Stimulated activated CD4-positive, alpha-beta T cell treated with anti-CD3 and anti-CD28 coated beads, TNF-alpha, amount 100 ng/mL, for 24 hours (primary cell): Measurements from ENCODE around the gene HTR3D.
"Not testable (repeated sequence)": the region's sequence is repeated elsewhere in the genome, so short reads cannot be mapped to it uniquely, and the experiment has no call there.

Experiments used
- DNase-seq, 3 experiments: peaks; one replicate each; pipeline ENCODE4 v3.0.0-alpha.2; 2020; ENCODE audit warnings: low read depth in 3 of 3

The HTR3D gene, protein sequence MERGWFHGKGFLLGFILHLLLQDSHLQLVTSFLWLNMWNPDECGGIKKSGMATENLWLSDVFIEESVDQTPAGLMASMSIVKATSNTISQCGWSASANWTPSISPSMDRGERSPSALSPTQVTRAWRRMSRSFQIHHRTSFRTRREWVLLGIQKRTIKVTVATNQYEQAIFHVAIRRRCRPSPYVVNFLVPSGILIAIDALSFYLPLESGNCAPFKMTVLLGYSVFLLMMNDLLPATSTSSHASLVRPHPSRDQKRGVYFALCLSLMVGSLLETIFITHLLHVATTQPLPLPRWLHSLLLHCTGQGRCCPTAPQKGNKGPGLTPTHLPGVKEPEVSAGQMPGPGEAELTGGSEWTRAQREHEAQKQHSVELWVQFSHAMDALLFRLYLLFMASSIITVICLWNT

DNA sequence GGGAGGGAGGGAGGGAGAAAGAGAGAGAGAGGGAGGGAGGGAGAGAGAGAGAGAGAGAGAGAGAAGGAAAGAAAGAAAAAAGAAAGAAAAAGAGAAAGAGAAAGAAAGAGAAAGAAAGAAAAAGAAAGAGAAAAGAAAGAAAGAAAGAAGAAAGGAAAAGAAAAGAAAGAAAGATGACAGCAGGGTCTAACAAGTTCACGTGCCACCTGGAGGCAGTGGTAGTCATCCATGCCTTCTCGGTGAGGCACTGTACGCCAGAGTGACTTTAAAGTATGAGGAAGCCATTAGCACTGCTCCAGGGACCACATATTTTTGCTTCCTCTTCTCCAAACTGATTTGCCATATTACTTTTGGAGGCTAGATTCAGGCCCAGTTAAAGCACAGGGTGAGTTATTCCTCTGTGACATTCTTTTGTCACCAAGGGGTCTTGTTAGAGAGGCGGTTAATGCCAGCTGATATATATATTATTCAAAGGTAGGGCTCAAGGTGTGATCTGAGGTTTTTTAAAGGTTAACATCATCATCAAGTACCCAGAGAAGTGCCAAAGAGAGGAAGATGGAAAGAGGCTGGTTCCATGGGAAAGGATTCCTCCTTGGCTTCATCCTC, at the start of gene HTR3D:
HTR3D (plus strand) TSS at position 556 of the 606 bp plus-strand sequence; CDS start at position 556, 0 bp downstream.
- no peak for DNase-seq

GRCh38 chr3:183981990-183982644, 49.4 kb upstream of the HTR3D start:
- no peak for DNase-seq

- no peak for DNase-seq
Observed at GRCh38 chr3:183984127-183984740, 47.3 kb upstream of the HTR3D start.

DNA sequence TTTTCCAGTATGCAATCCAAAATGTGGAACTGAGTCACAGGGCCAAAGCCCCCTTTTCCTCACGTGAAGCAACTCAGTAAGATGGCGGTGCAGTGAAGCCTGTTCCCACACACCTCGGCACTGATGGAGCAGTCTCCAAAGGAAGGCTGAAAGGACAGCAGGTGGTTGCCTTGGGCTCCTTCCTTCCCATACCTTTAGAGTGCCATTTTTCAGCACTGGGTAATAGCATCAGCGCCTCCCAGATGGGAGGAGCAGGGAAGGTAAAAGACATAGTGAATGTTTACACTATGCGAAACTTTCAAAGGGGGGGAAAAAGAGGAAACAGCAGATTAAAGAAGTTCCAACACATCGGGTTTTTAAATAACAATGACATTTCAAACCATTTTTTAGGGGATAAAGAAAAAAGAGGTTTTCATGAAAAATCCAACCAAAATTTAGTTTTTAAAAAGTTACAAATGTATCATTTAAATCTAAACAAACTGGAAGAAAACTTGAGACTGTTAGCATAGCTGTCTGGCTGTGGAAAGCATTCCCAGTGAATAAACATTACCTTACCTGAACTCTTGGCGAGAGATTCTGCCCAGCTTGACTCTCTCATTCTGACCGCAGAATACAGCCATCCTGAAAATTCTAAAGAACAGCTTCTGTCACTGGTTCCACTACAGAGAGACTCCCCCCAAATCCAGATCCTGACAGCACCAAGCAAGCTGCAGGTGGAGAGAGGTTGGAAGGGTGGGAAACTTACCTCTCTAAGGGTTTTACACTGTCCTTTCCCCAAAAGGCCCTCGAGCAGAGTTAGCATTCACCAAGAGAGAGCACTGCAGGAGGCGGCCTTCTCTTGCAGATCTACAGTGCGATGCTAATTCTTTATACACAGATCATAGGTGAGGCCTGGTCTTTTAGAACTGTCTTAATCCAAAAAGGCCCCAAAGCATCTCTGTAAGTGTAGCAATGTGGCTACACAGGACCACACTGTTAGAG, 46.5 kb upstream of the HTR3D start:
- no peak for DNase-seq

- no peak for DNase-seq
Observed at GRCh38 chr3:183987000-183987600, 44.4 kb upstream of the HTR3D start.

- no peak for DNase-seq
Observed at GRCh38 chr3:183988216-183988790, 43.2 kb upstream of the HTR3D start.

GRCh38 chr3:183991403-183991802, 40.1 kb upstream of the HTR3D start:
- DNase-seq: no peak

DNA sequence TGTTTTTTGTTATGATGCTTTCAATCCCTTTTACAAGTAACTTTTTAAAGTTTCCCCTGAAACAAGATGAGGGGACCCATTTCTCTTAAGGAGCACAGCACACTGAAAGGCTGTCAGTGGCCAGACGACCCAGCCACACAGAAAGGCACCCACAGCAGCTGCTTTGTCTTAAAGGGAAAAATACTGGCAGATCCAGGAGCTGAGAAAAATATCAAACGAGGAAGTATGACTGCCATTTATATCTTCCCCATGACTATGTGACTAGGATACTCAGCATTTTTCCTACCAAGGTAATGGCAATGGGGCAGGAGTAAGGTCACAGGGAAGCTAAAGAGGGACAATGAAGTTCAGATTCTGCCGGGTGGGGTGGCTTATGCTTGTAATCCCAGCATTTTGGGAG, 29.8 kb upstream of the HTR3D start:
- DNase-seq: no peak

GRCh38 chr3:184002469-184002868, 29.1 kb upstream of the HTR3D start:
- DNase-seq: no peak

- DNase-seq: no peak
Observed at GRCh38 chr3:184003187-184003967, 28.2 kb upstream of the HTR3D start.

- no peak for DNase-seq
Observed at GRCh38 chr3:184004476-184004875, 27.1 kb upstream of the HTR3D start.

DNA sequence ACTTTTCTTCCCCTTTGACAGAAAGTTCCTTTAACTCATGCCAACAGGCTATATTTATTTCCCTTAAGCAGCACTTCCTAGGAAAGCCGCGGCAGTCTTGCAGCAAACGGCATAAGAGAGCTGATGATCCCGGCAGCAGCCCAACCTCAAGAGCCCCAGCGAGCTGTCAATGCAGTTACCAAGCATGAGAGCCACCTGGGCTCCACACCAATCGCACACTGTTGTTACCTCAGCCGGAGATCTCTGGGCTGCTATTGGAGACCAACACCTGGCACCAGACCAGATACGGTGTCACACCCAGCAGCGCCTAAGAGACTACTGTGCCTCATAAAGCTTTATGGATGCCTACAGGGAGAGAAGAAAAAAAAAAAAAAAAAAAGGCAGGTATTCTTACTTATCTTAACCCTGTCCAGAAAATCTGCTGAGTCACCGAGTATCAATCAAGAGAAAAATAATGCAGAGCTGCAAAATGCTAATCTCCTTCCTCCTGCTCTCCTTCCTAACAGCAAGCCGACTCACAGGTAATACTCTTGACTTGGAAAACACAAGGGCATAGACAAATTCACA, 25.5 kb upstream of the HTR3D start:
- no peak for DNase-seq

DNA sequence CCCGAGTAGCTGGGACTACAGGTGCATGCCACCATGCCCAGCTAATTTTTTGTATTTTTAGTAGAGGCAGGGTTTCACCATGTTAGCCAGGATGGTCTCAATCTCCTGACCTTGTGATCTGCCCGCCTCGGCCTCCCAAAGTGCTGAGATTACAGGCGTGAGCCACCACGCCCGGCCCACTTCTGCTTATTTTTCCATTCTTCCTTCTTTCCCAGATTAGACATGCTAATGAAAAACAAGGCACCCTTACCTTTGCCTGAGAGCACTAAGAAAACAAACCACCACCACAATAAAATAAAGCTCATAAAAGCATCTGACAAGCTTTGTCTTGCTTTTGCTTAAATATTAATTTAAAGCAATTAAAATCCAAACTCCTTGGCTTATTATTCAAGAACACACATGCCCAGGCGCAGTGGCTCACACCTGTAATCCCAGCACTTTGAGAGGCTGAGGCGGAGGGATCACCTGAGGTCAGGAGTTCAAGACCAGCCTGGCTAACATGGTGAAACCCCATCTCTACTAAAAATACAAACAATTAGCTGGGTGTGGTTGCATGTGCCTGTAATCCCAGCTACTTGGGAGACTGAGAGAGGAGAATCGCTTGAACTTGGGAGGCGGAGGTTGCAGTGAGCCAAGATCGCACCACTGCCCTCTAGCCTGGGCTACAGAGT, 24.3 kb upstream of the HTR3D start:
- not testable (repeated sequence) for DNase-seq

DNA sequence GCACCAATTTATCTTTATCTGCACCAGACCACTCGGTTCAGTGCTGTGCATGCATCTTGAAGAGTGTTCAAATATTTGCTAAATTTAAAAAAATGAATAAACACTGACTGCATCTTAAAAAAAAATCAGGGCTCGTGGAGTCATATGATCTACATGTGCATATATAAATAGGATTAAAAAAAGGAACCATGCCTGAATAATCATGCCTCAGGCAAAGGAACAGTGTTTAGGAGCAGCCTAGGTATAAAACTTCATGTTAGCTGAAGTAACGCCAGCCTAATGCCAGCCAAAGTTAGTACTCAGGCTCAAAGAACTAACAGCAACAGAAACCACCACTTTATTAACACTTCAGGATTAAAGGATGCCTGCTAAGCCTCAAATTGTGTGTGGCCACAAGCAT, 23.4 kb upstream of the HTR3D start:
- DNase-seq: no peak

DNA sequence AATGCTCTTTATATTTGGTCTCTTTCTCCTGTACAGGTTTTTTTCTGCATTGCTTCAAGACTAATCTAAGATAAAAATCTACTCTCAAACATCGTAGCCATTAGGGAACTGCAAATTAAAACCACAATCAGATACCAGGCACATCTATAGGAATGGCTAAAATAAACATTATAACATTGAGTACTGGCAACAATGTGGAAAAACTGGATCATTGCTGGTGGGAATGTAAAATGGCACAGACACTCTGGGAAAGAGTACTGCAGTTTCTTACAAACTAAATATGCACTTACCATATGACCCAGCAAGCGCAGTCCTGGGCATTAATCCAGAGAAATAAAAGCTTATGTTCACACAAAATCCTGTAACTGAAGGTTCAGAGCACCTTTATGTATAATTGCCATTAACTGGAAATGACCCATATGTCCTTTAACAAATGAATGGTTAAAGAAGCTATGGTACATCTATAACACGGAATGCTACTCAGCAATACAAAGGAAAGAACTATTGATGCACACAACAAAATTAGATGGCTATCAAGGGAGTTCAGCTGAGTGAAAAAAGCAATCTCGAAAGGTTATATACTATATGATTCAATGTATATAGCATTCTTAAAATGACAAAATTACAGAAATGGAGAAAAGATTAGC, 20.2 kb upstream of the HTR3D start:
- no peak for DNase-seq

GRCh38 chr3:184011937-184012889, 19.3 kb upstream of the HTR3D start:
- DNase-seq: no peak
